GM12875 (cell line): ENCODE results near the gene RPS6KA2.

Experiments used
- H3K4me3 ChIP-seq: one replicate; pipeline ENCODE4 v1.5.1; 2011; ENCODE audit warnings: low read depth, low read length, control low read depth
- CTCF ChIP-seq: IDR thresholded peaks from 2 replicates; pipeline ENCODE4 v1.5.1; 2011; ENCODE audit warnings: low read depth, mild to moderate bottlenecking, control low read depth, inconsistent platforms, low read length, moderate library complexity, borderline replicate concordance; ENCODE audit not compliant: insufficient read depth

The RPS6KA2 gene

GRCh38 chr6:166546653-166547052 lies 80.4 kb downstream of the RPS6KA2 start:
- no peak for TF ChIP-seq CTCF
- no peak overlapping the region for H3K4me3 ChIP-seq

DNA sequence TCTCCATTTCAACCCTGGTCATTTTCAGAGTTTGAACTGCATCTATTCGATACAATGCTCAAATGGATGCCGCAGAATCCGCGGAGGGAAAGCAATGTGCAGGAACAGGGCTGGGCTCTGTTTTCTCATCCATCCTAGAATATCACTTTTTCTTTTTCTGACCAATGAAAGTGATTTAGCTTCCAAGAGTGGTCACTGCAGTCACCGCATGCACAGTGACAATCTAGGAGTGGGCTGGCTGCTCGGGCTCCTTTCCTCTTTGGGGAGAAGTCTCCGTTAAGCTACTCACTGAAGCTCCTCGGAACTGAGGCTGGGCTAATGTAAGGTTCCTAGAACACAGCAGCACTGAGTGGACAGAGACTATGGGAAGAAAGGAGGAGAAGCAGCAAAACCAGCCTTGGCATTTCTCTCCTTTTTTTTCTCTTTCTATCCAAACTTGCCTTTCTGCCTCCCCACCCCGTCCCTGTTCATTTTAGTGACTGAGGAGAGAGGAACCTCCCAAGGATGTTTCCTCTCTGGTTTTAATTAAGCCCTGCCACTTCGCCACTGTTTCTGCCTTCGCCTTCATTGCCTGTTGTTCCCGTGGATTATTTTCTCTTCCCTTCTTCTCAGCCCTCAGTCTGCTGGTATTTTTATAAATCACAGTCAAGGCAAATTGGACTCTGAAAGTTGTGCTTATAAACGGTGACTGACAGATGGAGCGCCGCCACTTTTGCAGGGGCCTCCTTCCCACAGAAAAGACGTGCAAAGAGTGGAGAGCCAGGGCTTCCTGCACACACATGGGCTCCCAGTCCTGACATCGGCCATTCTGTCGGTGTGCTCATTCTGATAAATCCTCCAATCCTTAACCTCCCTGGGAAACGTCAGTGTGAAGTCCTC lies 81.7 kb downstream of the RPS6KA2 start:
- H3K4me3 ChIP-seq, result no peak overlapping the region
- no peak for TF ChIP-seq CTCF

- no peak for TF ChIP-seq CTCF
Measured at GRCh38 chr6:166544296-166544605, 82.8 kb downstream of the RPS6KA2 start.

DNA sequence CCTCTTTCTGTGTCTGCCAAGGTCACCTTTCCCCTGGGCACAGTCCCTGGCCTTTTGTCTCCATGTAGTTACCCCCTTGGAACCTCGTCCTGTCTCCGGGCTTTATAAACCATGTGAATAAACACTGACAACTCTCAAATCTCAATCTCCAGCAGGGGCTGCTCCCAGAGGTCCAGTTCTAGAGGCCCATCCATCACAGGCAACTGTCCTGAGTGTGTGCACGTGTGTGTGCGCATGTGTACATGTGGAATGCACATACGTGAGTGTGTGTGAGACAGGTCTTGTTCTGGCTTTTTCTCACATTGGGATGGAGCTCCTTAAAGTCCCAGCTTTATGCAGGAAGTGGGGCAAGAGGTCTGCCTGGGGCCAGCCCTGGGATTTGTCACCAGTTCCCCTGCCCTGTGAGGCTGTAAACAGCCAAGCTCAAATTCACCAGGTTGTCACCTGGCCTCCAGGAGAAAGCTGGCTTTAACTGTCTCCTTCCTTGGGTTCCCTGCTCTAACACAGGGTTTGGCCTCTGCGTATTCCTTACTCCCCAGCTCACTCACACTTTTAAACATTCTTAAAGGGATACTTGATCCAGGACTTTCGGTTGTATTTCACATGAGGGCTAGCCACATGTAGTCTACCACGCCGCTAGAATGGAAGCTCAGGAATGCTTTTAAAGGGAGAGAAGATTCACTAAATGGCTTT lies 83.3 kb downstream of the RPS6KA2 start:
- no peak for TF ChIP-seq CTCF
- H3K4me3 ChIP-seq, result no peak overlapping the region

More at GRCh38 chr6:166544296-166544605, 82.8 kb downstream of the RPS6KA2 start:
- no peak overlapping the region for H3K4me3 ChIP-seq

GRCh38 chr6:166542580-166542912 lies 84.5 kb downstream of the RPS6KA2 start:
- no peak for TF ChIP-seq CTCF
- H3K4me3 ChIP-seq, result no peak overlapping the region

- TF ChIP-seq CTCF, result no peak
- H3K4me3 ChIP-seq, result no peak overlapping the region
Measured at GRCh38 chr6:166541876-166542579, 85.0 kb downstream of the RPS6KA2 start.
